Activated CD8-positive, alpha-beta memory T cell treated with anti-CD3 and anti-CD28 coated beads, Interleukin-2, amount 50 U/mL, for 24 hours (primary cell): ENCODE data around the gene FIZ1.
"Not testable (repeated sequence)": the region's sequence is repeated elsewhere in the genome, so short reads cannot be mapped to it uniquely, and the experiment has no call there.

Experiments
- DNase-seq: peaks from one replicate; pipeline ENCODE4 v3.0.0-alpha.2; 2020; ENCODE audit errors: extremely low read depth

FIZ1 gene

DNA sequence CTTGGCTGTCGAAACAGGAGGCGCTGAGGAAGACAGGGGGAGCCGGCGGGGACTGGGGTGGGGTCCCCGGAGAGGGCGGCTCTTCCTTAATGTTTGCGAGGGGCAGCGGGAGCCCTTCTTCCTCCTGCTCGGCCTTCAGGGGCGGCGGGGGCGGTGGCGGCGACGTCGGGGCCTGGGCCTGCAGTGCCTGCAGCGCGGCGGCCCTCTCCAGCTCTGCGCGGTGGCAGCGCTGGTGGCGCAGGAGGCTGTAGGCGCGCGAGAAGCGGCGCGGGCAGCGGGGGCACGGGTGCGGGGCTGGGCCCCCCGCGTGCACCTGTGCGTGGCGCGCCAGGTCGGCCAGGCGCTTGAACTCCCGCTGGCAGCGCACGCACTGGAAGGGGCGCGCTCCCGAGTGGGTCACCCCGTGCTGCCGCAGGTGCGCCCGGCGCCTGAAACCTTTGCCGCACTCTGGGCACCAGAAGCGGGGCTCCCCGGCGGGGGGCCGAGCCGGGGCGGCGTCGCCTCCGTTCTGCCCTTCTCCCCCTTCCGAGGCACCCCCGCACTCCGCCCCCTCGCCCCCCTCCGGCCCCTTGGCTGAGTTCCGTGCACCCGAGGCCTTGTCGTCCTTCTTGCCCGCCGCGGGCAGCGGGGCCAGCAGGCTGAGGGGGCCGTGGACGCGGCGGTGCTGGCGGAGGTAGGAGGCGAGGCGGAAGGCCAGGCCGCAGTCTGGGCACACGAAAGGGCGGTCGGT lies 21.1 kb downstream of the FIZ1 start:
- no peak for DNase-seq

DNA sequence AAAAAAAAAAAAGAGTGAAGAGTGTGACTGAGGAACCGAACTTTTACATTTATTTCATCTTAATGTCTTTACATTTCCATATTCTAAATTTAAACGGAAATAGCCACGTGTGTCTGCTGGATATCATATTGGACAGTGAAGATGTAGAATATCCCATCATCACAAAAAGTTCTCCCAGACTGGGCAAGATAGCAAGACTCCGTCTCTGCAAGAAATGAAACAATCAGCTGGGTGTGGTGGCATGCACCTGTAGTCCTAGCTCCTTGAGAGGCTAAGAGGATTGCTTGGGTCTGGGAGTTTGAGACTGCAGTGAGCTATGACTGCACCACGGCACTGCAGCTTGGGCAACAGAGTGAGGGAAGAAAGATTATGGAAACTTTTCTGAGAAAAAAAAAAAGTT lies 22.6 kb downstream of the FIZ1 start:
- DNase-seq, result no peak

DNA sequence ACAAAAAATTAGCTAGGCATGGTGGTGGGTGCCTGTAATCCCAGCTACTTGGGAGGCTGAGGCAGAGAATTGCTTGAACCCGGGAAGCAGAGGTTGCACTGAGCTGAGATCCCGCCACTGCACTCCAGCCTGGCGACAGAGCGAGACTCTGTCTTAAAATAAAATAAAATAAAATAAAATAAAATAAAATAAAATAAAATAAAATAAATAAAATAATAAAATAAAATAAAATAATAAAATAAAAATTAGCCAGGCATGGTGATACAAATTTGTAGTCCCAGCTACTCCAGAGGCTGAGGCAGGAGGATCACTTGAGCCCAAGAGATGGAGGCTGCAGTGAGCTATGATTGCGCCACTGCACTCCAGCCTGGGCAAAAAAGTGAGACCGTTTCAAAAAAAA lies 25.4 kb downstream of the FIZ1 start:
- not testable (repeated sequence) for DNase-seq

DNA sequence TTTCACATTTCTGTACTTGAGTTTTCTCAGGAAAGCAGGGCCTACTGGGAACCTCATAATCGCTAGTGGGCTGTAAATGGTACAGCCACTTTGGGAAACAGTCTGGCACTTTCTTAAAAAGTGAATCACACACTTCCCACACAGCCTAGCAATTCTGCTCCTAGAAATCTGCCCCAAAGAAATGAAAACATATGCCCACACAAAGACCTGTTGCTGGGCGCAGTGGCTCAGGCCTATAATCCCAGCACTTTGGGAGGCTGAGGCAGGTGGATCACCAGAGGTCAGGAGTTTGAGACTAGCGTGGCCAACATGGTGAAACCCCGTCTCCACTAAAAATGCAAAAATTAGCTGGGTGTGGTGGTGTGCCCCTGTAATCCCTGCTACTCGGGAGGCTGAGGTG lies 29.8 kb downstream of the FIZ1 start:
- DNase-seq, result not testable (repeated sequence)

DNA sequence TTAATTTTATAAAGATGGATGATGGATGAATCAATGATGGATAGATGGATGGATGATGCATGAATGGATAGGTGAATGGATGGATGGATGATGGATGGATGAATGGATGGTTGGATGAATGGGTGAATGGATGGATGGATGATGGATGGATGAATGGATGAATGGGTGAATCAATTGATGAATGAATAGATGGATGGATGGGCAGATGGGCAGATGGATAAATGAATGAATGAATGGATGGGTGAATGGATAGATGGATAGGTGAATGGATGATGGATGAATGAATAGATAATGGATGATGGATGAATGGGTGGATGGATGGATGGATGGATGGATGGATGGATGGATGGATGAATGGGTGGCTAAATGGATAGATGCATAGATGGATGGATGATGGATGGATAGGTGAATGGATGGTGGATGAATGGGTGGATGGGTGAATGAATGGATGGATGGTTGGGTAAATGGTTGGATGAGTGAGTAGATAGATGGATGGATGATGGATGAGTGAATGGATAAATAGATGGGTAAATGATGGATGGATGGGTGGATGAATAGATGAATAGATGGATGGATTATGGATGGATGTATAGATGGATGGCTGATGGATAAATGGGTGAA lies 31.5 kb downstream of the FIZ1 start:
- DNase-seq, result no peak

DNA sequence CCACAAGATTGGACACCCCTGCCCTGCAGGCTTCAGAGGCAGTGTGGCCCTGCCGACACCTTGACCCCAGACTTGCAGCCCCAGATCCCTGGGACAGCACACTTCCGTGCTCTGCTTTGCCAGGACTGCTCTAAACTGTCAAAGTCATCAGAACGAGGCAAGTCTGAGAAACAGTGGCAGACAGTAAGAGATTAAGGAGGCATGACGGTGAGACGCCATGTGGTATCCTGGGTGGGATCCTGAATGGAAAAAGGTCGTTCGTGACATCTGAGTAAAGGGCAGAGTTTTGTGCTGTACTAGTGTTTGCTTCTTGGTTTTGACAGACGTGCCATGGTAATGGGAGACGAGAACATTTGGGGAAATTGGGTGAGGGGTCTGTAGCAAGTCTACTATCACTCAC lies 32.5 kb downstream of the FIZ1 start:
- DNase-seq, result no peak

DNA sequence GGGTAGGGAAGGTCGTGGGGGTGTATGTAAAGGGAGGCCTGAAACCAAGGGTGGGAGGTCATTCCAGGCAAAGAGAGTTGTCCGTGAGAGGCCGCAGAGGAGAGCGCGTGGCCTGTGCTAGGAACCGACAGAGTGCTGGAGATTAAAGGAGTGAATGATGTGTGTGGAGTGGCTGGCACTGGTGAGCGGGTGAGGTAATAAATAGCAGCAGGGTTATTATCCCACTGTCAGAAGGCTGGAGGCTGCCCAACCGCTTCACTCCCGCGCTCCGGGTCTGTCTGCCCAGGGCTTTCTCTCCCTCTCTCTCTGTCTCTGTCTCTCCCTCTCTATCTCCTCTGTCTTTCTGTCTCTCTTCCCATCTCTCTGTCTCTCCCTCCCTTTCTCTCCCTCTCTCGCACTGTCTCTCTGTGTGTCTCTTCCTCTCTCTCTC lies 36.0 kb downstream of the FIZ1 start:
- DNase-seq, result no peak

DNA sequence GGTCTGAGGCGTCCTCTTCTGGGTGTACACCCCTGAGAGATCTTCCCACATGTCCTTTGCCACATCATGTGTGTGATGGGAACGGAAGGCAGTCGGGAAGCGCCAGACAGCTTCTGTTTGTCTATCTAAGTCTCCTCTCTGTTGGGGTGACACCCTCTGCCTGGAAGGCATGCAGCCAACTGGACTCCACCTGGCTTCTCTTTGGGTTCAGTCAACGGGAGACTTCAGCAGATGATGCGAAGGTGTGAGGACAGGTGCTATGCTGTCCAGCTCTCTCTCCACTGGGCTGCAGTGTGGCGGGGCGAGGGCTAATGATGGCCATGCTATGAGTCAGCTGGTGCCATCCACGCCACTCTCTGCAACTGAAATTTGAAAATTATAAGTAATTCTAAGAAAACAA lies 39.6 kb downstream of the FIZ1 start:
- no peak for DNase-seq

DNA sequence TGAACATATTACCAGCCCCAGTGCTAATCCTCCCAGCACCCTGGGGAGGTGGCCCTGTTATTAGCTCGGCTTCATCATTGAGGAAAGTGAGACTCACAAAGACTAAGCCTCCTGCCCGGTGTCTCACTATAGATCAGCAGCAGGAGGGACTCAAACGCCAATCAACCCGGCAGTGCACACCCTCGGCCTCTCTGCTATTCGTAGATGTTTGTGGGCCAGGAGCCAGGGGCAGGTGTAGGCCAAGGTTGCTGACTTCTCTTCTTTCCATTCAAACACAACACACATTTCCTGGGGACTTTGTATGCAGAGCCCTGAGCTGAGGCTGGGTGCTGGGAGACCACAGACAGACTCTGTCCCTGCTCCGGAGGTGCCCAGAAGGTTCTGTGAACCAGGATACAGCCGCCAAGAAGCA lies 44.6 kb downstream of the FIZ1 start:
- no peak for DNase-seq

DNA sequence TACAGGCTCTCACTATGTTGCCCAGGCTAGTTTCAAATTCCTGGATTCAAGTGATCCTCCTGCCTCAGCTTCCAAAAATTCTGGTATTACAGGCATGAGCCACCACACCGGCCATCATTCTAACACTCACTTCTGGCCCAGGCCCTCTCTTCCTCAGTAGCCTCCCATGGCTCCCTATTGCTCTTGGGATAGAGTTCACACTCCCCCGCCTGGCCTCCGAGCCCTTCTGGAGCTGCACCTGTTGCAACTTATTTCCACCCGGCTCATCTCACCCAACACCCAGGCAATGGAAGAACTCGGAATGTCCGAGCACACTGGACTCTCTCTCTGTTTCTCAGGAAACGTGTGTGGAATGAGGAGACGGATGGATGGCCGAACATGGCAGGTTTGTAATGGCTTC lies 45.0 kb downstream of the FIZ1 start:
- no peak for DNase-seq

DNA sequence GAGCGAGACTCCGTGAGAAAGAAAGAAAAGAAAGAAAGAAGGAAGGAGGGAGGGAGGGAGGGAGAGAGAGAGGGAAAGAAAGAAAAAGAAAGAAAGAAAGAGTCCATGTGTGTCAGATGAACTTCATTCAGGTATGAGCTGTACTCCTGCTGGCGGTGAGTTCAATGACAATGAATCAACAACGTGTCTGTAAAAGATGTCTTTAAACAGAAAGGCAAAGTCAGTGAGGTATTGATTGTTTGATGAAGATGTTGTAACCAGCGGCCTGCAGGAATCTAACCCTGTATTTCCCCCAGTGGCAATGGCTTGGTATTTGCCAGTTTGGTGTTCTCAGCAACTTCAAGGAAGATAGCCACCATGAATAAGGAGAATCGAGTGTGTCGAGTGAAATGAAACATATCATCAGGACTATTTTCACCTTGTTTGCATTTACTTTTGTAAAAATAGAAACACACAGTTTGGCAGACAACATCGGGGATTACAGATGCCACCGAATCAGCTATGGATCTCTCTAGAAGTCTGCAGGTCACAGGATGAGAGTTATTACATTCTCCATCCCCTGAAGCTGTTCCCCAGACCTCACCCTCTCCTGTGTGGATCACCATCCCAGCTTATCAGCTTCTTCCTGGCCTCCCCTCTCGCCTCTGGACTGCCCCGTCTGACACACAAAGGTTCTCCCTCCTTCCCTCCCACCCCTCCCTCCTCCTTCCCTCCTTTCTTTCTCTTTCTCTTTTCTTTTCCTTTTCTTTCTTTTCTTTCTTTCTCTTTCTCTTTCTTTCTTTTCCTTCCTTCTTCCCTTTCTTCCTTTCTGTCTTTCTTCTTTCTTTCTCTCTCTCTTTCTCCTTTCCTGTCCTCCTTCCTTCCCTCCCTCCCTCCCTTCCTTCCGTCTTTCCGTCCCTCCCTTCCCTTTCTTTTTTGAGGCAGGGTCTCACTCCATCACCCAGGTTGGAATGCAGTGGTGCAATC lies 45.8 kb downstream of the FIZ1 start:
- no peak for DNase-seq

DNA sequence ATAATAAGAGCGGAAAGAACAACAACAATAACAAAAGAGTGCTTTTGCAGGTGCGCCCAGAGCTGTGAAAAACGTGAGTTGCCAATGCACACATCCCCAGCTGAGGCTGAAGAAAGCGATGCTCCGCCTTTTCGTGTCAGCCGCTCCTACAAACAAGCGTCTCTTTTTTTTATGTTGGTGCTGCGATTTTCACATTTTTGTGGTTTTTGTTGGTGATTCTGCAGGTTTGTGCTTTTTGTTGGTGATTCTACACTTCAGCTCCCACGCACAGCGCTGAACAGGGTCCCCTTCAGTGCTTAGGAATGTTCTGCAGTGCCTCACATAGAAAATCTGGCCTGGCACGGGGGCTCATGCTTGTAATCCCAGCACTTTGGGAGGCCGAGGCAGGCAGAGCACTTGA lies 46.7 kb downstream of the FIZ1 start:
- DNase-seq, result no peak

DNA sequence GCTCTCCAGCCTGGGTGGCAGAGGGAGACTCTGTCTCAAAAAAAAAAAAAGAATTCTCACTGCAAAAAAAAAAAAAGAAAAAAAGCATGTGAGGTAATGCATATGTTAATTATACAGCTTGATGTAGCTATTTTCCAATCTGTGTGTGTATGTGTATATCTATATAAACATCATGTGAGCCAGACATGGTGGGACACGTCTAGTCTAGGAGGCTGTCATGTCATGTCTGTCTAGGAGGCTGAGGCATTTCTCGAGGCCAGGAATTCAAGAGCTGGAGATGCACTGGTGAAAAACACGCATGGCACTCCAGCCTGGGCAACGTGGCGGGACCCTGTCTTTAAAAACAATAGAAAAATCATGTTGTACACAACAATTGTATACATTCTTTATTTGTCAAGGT lies 47.1 kb downstream of the FIZ1 start:
- no peak for DNase-seq

DNA sequence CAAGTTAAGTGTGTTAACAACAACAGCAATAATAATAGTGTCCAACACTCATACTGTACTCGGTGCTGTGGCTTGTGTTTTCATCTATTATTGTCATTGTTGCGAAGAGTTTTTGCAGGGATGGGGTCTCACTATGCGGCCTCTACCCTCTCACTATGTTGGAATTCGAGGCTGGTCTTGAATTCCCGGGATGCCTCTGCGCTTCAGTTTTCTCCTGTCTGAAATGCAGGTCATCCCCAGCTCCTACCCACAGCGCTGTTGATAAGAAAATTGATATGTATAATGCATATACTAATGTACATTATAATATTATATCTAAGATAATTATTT lies 49.0 kb downstream of the FIZ1 start:
- DNase-seq, result no peak

DNA sequence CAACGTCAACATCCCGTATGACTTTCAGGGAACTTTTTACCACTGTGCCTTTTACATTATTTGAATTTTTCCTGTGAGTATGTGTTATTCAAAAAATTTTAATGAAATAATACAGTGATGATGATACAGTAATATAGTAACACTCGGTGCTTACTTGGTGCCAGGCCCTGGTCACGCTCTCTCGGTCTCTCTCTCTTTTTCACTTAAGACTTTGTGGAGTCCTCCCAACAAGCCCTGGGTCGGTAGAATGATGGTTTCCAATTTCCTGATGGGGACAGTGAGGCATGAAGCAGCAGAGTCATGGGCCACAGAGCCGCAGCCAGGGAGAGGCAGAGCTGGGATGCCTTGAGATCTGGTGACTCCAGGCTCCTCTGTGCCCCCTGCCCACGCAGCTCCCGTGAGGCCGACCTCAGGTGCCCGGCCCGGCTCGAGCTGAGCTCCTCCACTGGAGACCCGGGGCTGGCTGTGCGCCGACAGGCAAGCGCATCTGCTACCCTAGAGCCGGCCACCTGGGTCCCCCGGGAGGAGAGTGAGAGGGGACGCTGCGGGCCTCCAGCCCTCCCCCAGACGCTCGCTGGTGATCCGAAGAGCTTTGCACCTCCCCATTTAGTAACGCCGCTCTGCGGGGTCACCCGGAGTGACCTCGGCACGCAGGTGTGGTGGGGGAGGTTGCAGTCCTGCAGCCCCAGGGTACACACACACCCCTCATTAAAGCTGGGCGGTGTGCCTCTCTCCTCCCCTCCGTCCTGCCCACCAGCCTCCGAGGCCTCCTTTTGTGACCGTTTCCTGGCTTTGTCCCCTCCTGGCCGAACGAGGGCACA lies 49.6 kb downstream of the FIZ1 start:
- no peak for DNase-seq

DNA sequence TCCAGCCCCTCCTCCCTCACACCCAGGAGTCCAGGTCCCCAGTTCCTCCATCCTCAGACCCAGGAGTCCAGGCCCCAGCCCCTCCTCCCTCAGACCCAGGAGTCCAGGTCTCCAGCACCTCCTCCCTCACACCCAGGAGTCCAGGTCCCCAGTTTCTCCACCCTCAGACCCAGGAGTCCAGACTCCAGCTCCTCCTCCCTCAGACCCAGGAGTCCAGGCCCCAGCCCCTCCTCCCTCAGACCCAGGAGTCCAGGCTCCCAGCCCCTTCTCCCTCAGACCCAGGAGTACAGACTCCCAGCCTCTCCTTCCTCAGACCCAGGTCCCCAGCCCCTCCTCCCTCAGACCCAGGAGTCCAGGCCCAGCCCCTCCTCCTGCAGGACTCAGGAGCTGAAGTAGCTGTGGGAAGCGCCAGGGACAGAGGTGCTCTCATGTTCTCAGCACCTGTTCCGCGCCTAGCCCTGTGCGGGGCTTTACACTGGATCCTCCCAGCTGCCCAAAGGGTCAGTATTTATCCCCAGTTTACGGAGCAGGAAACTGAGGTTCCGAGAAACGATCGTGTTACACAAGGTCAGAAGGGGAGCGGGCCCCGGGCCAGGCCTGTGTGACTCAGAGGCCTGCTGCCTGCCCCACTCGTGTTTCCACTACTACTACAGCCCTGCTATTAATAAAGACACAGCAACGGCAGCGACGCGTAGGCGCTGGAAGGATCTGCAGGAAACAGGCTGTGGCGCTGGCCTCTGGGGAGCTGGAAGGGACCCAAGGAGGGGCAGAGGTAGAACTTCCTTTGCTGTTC lies 52.3 kb downstream of the FIZ1 start:
- DNase-seq, result no peak

DNA sequence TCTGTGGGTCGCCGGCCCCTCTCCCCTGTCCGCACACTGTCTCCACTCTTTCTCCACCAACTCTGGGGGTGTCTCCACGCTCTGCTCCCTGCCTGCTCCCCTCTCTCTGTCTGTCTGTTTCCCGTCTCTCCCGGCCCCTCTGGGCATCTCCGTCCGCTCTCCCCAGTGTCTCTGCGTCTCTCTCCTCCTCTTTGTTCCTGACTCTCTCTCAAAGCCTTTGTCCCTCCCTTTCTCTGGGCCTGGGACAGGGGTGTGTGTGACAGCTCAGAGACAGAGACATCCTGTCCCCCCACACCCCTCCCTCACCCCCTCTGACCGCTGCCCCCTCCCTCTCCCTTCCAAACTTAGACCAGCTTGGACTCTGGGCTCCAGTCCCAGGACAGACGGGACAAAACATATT lies 53.3 kb downstream of the FIZ1 start:
- DNase-seq, result no peak

DNA sequence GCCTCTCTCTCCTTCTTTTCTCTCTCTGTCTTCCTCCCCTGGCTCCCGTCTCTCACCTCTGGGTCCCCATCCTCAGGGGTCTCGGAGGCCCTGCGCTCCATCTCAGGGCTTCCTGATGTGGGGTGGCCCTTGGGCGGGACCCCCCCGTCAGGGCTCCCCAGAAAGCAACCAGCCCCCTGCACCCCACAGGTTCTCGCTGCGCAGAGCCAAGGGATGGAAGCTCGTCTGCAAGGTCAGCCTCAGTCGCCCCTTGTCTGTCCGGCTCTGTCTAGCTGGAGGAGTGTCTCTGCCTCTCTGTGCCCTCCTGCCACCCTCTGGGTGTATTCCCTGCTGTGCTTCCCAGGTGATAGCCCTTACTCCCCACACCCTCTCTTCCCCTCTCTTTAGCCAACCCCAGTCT lies 53.9 kb downstream of the FIZ1 start, which contains the start of gene SBK3:
SBK3 (minus strand) TSS at position 101 of the 400 bp plus-strand sequence; CDS start at position 101, 0 bp downstream.
- no peak for DNase-seq

DNA sequence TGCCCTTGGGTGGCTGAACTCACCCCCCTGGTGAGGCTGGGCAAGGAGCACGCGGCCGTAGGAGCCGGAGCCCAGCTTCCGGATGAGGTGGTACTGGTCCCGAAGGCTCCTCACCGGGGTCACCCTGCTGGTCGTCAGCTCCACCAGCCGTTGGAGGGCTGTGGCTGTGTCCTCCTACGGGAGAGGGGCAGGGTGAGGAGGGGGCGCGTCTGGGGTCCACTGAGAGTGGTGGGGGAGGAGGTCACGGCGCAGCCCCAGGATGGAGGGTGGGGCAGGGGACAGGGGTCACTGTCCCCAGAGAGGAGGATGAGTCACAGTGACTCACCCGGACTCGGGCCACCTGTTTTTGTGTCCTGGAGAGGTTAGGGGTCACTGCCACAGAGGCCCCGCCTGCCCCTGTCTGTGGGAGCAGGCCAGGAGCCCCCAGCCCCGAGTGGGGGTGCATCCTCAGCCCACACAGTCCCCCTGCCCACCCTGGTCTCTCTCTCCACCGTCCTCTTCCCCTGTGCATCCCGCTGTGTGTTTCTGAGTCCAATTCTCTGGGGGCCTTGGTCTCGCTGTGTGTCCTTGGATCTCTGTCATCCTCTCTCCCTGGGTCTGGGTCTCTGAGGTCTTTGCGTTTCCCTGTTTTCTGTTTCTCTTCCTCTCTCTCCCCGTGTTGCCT lies 54.4 kb downstream of the FIZ1 start:
- DNase-seq, result no peak

DNA sequence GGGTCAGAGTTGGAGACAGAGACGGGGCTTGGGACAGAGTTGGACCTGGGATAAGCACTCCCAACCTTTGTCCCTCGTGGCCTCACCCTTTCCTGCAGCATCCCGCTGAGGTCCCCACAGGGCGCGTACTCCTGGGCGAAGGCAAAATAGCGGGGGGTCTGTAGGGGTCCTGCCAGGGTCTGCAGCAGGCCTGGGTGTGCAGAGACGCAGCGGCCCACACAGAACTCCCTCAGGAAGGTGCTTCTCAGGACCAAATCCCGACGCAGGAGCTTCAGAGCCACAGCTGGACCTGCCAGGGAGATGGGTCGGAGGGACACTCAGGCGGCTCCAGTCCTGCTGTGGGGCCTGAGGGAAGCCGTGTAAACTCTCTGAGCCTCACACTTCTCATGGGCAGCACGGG lies 55.3 kb downstream of the FIZ1 start:
- no peak for DNase-seq
